SW480 (cell line): ENCODE data around the gene COL23A1.

Experiments used
- DNase-seq: peaks from one replicate; pipeline ENCODE4 v3.0.0-alpha.2; 2016; ENCODE audit warnings: low spot score

The COL23A1 gene

GRCh38 chr5:178421699-178422399 lies 168.3 kb downstream of the COL23A1 start:
- DNase-seq, result no peak

GRCh38 chr5:178421128-178421527 lies 169.1 kb downstream of the COL23A1 start:
- DNase-seq, result no peak

- DNase-seq, result no peak
These were observed 169.8 kb downstream of the COL23A1 start for GRCh38 chr5:178420354-178420781.

- DNase-seq, result no peak
These were observed 170.5 kb downstream of the COL23A1 start for GRCh38 chr5:178419651-178420050.

GRCh38 chr5:178419196-178419595 lies 171.0 kb downstream of the COL23A1 start:
- DNase-seq, result no peak

- DNase-seq, result no peak
These were observed 171.7 kb downstream of the COL23A1 start for GRCh38 chr5:178418471-178419010.

GRCh38 chr5:178418031-178418430 lies 172.2 kb downstream of the COL23A1 start:
- no peak for DNase-seq

GRCh38 chr5:178417391-178417811 lies 172.8 kb downstream of the COL23A1 start:
- DNase-seq, result peak; percentile 59

- DNase-seq, result peak; percentile 59
These were observed 173.3 kb downstream of the COL23A1 start for GRCh38 chr5:178416919-178417318.

GRCh38 chr5:178416206-178416882 lies 173.8 kb downstream of the COL23A1 start:
- DNase-seq, result no peak

- DNase-seq, result no peak
These were observed 174.8 kb downstream of the COL23A1 start for GRCh38 chr5:178415353-178415752.

GRCh38 chr5:178413988-178414387 lies 176.2 kb downstream of the COL23A1 start:
- no peak for DNase-seq

GRCh38 chr5:178411083-178411482 lies 179.1 kb downstream of the COL23A1 start:
- no peak for DNase-seq

- no peak for DNase-seq
These were observed 182.5 kb downstream of the COL23A1 start for GRCh38 chr5:178407646-178408045.

GRCh38 chr5:178404987-178405386 lies 185.2 kb downstream of the COL23A1 start:
- DNase-seq, result no peak

GRCh38 chr5:178403956-178404600 lies 186.1 kb downstream of the COL23A1 start:
- DNase-seq, result no peak

- DNase-seq, result no peak
These were observed 186.8 kb downstream of the COL23A1 start for GRCh38 chr5:178403351-178403750.

- no peak for DNase-seq
These were observed 190.5 kb downstream of the COL23A1 start for GRCh38 chr5:178399701-178400095.

GRCh38 chr5:178398901-178399700 lies 191.1 kb downstream of the COL23A1 start:
- no peak for DNase-seq

GRCh38 chr5:178396796-178397720 lies 193.1 kb downstream of the COL23A1 start:
- no peak for DNase-seq

GRCh38 chr5:178394074-178394473 lies 196.1 kb downstream of the COL23A1 start:
- DNase-seq, result no peak
